Stomach (tissue), 4 donors: Measurements from ENCODE around the gene KIFC3.

Experiments
- CTCF ChIP-seq, 7 experiments: fragments of 450-650 bp in 4 of 7; fragments of 200-600 bp in 3 of 7; sonication (generic) in 3 of 7; IDR thresholded peaks; one replicate each; pipeline ENCODE4 v1.5.1; 2016 to 2019; ENCODE audit warnings: antibody characterized with exemption in 7 of 7, control low read depth in 2 of 7, mild to moderate bottlenecking in 1 of 7
- EP300 ChIP-seq: sonication (generic); formaldehyde crosslinking; IDR thresholded peaks from one replicate; pipeline ENCODE4 v1.6.1; 2017; ENCODE audit warnings: antibody characterized with exemption
- POLR2A ChIP-seq, 4 donors: fragments of 450-650 bp; IDR thresholded peaks; one replicate each; pipeline ENCODE4 v1.6.1; 2016; ENCODE audit warnings: antibody characterized with exemption in 4 of 4, control low read depth in 2 of 4, mild to moderate bottlenecking in 1 of 4, moderate library complexity in 1 of 4

GRCh38 chr16:57788252-57788841 lies 13.9 kb downstream of the KIFC3 start:
- TF ChIP-seq CTCF (IDR thresholded peaks at IDR 0.05) (no peak), POLR2A (IDR thresholded peaks at IDR 0.05) (no peak), EP300 (no peak)
